Measurements from ENCODE around the gene GPR150. TPM values are rescaled to one million over a fixed set of nuclear protein-coding genes. Genes with fewer than 3 reads are reported as not detected.

The GPR150 gene
- total and polyA plus RNA-seq, 2 experiments from 2014 or later = 0.10 to 0.21 TPM

- Mint-ChIP-seq H3K27me3 (ENCODE audit: insufficient read depth, low read depth, poor library complexity) (peaks cover 43% of the 10 kb centered on the region), H3K27ac (no peak overlapping the region), H3K4me3 (peak overlapping the region; percentile 82), H3K4me1 (peaks cover 13% of the 10 kb centered on the region), H3K36me3 (ENCODE audit: low read depth) (peaks cover 3% of the 10 kb centered on the region; the same call in 2 of the 3 replicates), H3K9me3 (peaks cover 5% of the 10 kb centered on the region)
- Histone ChIP-seq H3K4me2 (peak overlapping the region; percentile 78), H3K4me3 (peak overlapping the region; percentile 62), H3K79me2 (replicated peaks; ENCODE audit: insufficient read depth) (no peaks in the 10 kb centered on the region), H2AFZ (no peak overlapping the region), H3K9me2 (ENCODE audit: insufficient read depth) (peaks cover 1% of the 10 kb centered on the region; the same call in 1 of the 2 replicates), H3K4me1 (ENCODE audit: insufficient read depth) (peaks cover 7% of the 10 kb centered on the region; the same call in 1 of the 2 replicates), H3K36me3 (ENCODE audit: insufficient read depth) (no peaks in the 10 kb centered on the region), H3K27ac (ENCODE audit: low read depth) (no peak overlapping the region), H3K27me3 (ENCODE audit: insufficient read depth) (peaks cover 65% of the 10 kb centered on the region), H4K20me1 (replicated peaks; ENCODE audit: insufficient read depth) (no peaks in the 10 kb centered on the region), H3F3A (replicated peaks; ENCODE audit: low read depth) (no peaks in the 10 kb centered on the region)
- TF ChIP-seq NANOG (IDR thresholded peaks at IDR 0.05; ENCODE audit: borderline replicate concordance) (no peak), EZH2phosphoT487 (IDR thresholded peaks at IDR 0.05; ENCODE audit: unreplicated experiment) (no peak), ZNF462 (CRISPR knock-in tag; IDR thresholded peaks at IDR 0.05) (no peak), CTCF (conservative IDR thresholded peaks at IDR 0.05; ENCODE audit: low read depth in 2 of 2) (no peak), POLR2AphosphoS5 (IDR thresholded peaks at IDR 0.05; ENCODE audit: low read depth) (no peak), ZNF331 (CRISPR knock-in tag; IDR thresholded peaks at IDR 0.05; ENCODE audit: low read depth) (no peak), ZNF114 (CRISPR knock-in tag; IDR thresholded peaks at IDR 0.05) (no peak), REST (IDR thresholded peaks at IDR 0.05; ENCODE audit: unreplicated experiment) (no peak), JUNB (IDR thresholded peaks at IDR 0.05; ENCODE audit: unreplicated experiment) (no peak), ETS1 (IDR thresholded peaks at IDR 0.05) (no peak), EZH2 (IDR thresholded peaks at IDR 0.05; ENCODE audit: low read depth, unreplicated experiment) (no peak), STAT1 (IDR thresholded peaks at IDR 0.05; ENCODE audit: unreplicated experiment) (no peak), CREB1 (CRISPR knock-in tag; IDR thresholded peaks at IDR 0.05; ENCODE audit: low read depth) (no peak)
- ATAC-seq (no peak), DNase-seq (ENCODE audit: low spot score) (no peak)
These were observed 791 bp upstream of the GPR150 start for GRCh38 chr5:95619096-95619495.
